DMS53 treated with DMSO at 0.1 percent for 48 hours (cell line): ENCODE results near the gene PTPRD.

Source experiments
- DNase-seq: peaks from one replicate; lab custom pipeline; 2025; ENCODE audit not compliant: unreplicated experiment; lab: John Stamatoyannopoulos, UW

Gene PTPRD

DNA sequence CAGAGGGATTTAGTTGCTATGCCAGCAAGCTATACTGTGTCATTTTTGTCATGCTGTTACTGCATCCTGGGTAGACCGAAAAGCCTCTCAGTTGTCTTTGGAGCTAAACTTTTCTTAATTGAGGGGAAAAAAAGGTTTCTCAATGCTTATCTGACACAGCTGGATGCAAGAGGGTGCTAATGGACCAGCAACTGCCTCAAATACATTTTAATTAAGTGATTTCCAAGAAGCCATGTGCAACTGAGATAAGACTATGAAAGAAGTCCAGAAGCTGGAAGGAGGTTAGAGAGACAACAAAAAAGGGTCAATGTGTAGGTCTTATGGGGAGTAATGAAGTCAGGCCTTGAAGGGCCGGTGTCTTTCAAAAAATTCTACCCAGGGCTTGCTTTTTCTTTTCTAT is 2347.5 kb downstream of the PTPRD start:
- DNase-seq, result no peak
